Nephron progenitor cell (in vitro differentiated cells): ENCODE results near the gene DRAP1.
A peak's percentile ranks its signal among the peaks of the same experiment; 100 is the strongest.

Experiments
- DNase-seq: peaks from one replicate; pipeline ENCODE4 v3.0.0; 2021
- H3K27ac Mint-ChIP-seq: 2 replicates; pipeline ENCODE4 v1.8.0; 2021; ENCODE audit warnings: mild to moderate bottlenecking, moderate library complexity, mixed read lengths
- H3K27me3 Mint-ChIP-seq: 2 replicates; pipeline ENCODE4 v1.8.0; 2021; ENCODE audit warnings: mild to moderate bottlenecking, low read depth, mixed read lengths; ENCODE audit not compliant: poor library complexity
- H3K36me3 Mint-ChIP-seq: 2 replicates; pipeline ENCODE4 v1.8.0; 2021; ENCODE audit warnings: low read depth, mixed read lengths
- H3K4me1 Mint-ChIP-seq: 2 replicates; pipeline ENCODE4 v1.8.0; 2021; ENCODE audit warnings: mixed read lengths
- H3K4me3 Mint-ChIP-seq: 2 replicates; pipeline ENCODE4 v1.8.0; 2021; ENCODE audit warnings: mild to moderate bottlenecking, moderate library complexity, mixed read lengths
- H3K9me3 Mint-ChIP-seq: 2 replicates; pipeline ENCODE4 v1.8.0; 2021; ENCODE audit warnings: mild to moderate bottlenecking, moderate library complexity, mixed read lengths
- TF ChIP-seq, protein P1 (sequence below): fragments of 200-600 bp; sonication (generic); IDR thresholded peaks from 2 replicates; pipeline ENCODE4 v1.5.0; 2021; ENCODE audit warnings: antibody characterized with exemption

The DRAP1 gene

DNA sequence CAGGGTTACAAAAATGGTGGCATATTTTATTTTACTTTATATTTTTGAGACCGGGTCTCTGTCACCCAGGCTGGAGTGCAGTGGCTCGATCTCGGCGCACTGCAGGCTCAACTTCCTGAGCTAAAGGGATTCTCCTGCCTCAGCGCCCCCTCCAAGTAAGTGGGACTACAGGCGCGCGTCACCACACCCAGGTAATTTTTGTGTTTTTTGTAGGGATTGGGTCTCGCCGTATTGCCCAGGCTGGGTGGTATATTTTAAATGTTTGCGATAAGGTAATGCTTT is 18.4 kb upstream of the DRAP1 start:
- TF ChIP-seq, protein P1, sequence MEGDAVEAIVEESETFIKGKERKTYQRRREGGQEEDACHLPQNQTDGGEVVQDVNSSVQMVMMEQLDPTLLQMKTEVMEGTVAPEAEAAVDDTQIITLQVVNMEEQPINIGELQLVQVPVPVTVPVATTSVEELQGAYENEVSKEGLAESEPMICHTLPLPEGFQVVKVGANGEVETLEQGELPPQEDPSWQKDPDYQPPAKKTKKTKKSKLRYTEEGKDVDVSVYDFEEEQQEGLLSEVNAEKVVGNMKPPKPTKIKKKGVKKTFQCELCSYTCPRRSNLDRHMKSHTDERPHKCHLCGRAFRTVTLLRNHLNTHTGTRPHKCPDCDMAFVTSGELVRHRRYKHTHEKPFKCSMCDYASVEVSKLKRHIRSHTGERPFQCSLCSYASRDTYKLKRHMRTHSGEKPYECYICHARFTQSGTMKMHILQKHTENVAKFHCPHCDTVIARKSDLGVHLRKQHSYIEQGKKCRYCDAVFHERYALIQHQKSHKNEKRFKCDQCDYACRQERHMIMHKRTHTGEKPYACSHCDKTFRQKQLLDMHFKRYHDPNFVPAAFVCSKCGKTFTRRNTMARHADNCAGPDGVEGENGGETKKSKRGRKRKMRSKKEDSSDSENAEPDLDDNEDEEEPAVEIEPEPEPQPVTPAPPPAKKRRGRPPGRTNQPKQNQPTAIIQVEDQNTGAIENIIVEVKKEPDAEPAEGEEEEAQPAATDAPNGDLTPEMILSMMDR, result no peak
- H3K4me1 Mint-ChIP-seq, result peaks cover 25% of the 10 kb centered on the region
- peak overlapping the region; percentile 62 for H3K4me3 Mint-ChIP-seq
- no peak overlapping the region for H3K27ac Mint-ChIP-seq
- H3K27me3 Mint-ChIP-seq, result peaks cover 95% of the 10 kb centered on the region
- peaks cover 4% of the 10 kb centered on the region for H3K9me3 Mint-ChIP-seq
- no peaks in the 10 kb centered on the region for H3K36me3 Mint-ChIP-seq
- no peak for DNase-seq

GRCh38 chr11:65903068-65903481 is 16.2 kb upstream of the DRAP1 start:
- Mint-ChIP-seq H3K4me3 (no peak overlapping the region), H3K4me1 (peaks cover 25% of the 10 kb centered on the region), H3K9me3 (peaks cover 4% of the 10 kb centered on the region), H3K36me3 (no peaks in the 10 kb centered on the region), H3K27ac (no peak overlapping the region), H3K27me3 (peaks cover 94% of the 10 kb centered on the region)
- TF ChIP-seq, protein P1, result no peak
- DNase-seq, result no peak

DNA sequence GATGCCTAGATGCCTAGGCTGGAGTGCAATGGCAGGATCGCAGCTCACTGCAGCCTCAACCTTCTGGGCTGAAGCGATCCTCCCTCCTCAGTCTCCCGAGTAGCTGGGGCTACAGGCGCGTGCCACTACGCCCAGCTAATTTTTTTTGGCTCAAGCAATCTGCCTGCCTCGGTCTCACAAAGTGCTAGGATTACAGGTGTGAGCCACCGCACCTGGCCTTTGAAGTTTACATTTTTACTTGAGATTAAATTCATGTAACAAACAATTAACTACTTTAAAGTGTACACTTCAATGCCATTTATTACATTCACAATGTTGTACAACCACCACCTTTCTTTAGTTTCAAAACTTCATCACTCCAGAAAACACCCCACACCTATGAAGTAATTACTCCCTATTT is 15.5 kb upstream of the DRAP1 start:
- H3K27ac Mint-ChIP-seq, result no peak overlapping the region
- no peaks in the 10 kb centered on the region for H3K36me3 Mint-ChIP-seq
- no peak for DNase-seq
- TF ChIP-seq, protein P1, result no peak
- H3K9me3 Mint-ChIP-seq, result peaks cover 2% of the 10 kb centered on the region
- peaks cover 94% of the 10 kb centered on the region for H3K27me3 Mint-ChIP-seq
- H3K4me1 Mint-ChIP-seq, result peaks cover 24% of the 10 kb centered on the region
- H3K4me3 Mint-ChIP-seq, result no peak overlapping the region

- Mint-ChIP-seq H3K9me3 (no peaks in the 10 kb centered on the region), H3K4me1 (peaks cover 29% of the 10 kb centered on the region), H3K27me3 (peaks cover 83% of the 10 kb centered on the region), H3K36me3 (no peaks in the 10 kb centered on the region), H3K4me3 (no peak overlapping the region), H3K27ac (no peak overlapping the region)
- TF ChIP-seq, protein P1, result no peak
- DNase-seq, result no peak
Observed at GRCh38 chr11:65906602-65907001, 12.6 kb upstream of the DRAP1 start.

DNA sequence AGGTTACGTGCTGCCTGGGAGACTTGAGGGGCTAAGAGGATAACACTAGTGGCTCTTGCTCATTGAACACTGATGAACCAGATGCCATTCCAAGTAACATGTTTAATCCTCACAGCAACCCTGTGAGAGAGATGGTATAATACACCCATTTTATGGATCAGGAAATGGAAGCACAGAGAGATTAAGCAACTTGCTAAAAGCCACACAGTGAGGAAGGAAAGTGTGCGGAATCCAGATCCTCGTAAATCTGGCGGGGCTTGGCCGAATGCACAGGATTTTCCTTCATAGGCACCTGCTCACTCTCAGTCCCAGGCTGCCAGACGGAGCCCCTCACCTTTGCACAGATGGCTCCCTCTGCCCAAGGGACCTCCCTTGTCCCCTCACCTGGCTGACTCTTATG is 11.3 kb upstream of the DRAP1 start:
- peaks cover 73% of the 10 kb centered on the region for H3K27me3 Mint-ChIP-seq
- peaks cover 25% of the 10 kb centered on the region for H3K4me1 Mint-ChIP-seq
- H3K36me3 Mint-ChIP-seq, result no peaks in the 10 kb centered on the region
- no peaks in the 10 kb centered on the region for H3K9me3 Mint-ChIP-seq
- DNase-seq, result no peak
- no peak overlapping the region for H3K27ac Mint-ChIP-seq
- TF ChIP-seq, protein P1, result no peak
- no peak overlapping the region for H3K4me3 Mint-ChIP-seq

DNA sequence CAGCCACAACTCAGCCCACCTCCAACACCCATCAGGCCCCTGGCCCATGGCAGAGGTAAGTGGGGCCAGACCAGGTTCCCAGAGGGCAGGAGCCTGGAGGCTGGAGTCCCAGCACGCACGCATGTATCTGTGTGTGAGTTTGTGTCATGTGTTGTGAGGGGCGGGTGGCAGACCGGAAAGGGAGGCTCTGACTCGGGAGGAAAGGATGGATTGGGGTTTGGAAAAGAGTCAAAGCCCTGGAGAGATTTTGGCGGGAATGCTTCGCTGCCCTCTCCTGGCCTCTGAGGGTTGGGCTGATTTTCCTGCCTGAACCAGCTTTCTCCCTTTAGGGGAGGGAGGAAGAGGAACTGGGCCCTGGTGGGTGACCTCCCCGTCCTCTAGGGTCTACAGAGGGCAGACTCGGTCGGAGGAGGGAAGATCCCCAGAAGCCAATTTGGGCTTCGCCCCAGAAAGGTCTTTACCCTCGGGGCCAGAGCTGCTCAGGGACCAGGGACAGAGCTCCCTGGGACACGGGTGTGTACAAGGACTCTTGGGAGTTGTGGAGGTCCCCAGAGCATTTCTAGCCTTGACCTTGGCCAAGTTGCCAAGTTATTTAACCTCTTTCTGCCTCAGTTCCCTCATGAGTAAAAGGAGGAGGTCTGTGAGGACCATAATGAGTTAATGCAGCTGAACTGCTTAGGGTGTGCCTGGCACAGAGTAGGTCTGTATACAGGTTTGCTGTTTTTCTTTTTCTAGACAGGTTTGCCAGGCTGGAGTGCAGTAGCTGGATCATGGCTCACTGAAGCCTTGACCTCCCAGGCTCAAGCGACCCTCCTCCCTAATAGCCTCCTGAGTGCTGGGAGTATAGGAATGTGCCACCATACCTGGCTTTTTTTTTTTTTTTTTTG is 7.3 kb upstream of the DRAP1 start:
- TF ChIP-seq, protein P1, result no peak
- H3K4me1 Mint-ChIP-seq, result peaks cover 30% of the 10 kb centered on the region
- no peak overlapping the region for H3K27ac Mint-ChIP-seq
- H3K9me3 Mint-ChIP-seq, result no peaks in the 10 kb centered on the region
- H3K36me3 Mint-ChIP-seq, result peaks cover 3% of the 10 kb centered on the region
- H3K27me3 Mint-ChIP-seq, result peaks cover 37% of the 10 kb centered on the region
- no peak overlapping the region for H3K4me3 Mint-ChIP-seq
- peak; percentile 31 for DNase-seq
